A673 (cell line): ENCODE measurements around the gene CMIP. TPM values are rescaled to one million over a fixed set of nuclear protein-coding genes. Genes with fewer than 3 reads are reported as not detected.

Experiments
- BruUV-seq: library from RNA; stranded (reverse); fragments of 400-500 nt; replicated peaks from 2 replicates; lab custom pipeline; 2021; lab: Mats Ljungman, UMichigan
- CTCF ChIA-PET: fragments of 300-600 bp; sonication (Branson Sonifier 250); formaldehyde crosslinking; loops from one replicate; lab custom pipeline; 2022; ENCODE audit warnings: antibody characterized with exemption; lab: Charles Lee
- POLR2A ChIA-PET: fragments of 300-600 bp; sonication (Branson Sonifier 250); formaldehyde crosslinking; loops from one replicate; lab custom pipeline; 2022; ENCODE audit warnings: antibody characterized with exemption; ENCODE audit not compliant: low non-redundant PET; lab: Charles Lee
- DNase-seq: peaks from one replicate; pipeline ENCODE4 v3.0.0-alpha.2; 2015; ENCODE audit warnings: low spot score
- H3K27ac ChIP-seq: fragments of 200-600 bp; sonication (generic); 2 replicates; pipeline ENCODE4 v1.5.1; 2016; ENCODE audit warnings: mixed run types, low read depth, mild to moderate bottlenecking, mixed read lengths, antibody characterized with exemption, low read length; ENCODE audit not compliant: poor library complexity, severe bottlenecking
- H3K27me3 ChIP-seq: fragments of 200-600 bp; sonication (generic); replicated peaks from 2 replicates; pipeline ENCODE4 v1.6.1; 2017; ENCODE audit warnings: mixed run types, low read depth, mild to moderate bottlenecking, mixed read lengths, antibody characterized with exemption, low read length; ENCODE audit not compliant: insufficient read depth, poor library complexity
- H3K36me3 ChIP-seq: fragments of 200-600 bp; sonication (generic); 2 replicates; pipeline ENCODE4 v1.6.1; 2016; ENCODE audit warnings: mixed run types, mild to moderate bottlenecking, mixed read lengths, antibody characterized with exemption, low read length; ENCODE audit not compliant: insufficient read depth, poor library complexity, severe bottlenecking
- H3K4me1 ChIP-seq: fragments of 200-600 bp; sonication (generic); 2 replicates; pipeline ENCODE4 v1.6.1; 2017; ENCODE audit warnings: mixed run types, mild to moderate bottlenecking, mixed read lengths, antibody characterized with exemption, low read length; ENCODE audit not compliant: insufficient read depth, poor library complexity, severe bottlenecking
- H3K4me3 ChIP-seq: fragments of 200-600 bp; sonication (generic); 2 replicates; pipeline ENCODE4 v1.5.1; 2016; ENCODE audit warnings: low read depth, mixed run types, mild to moderate bottlenecking, mixed read lengths, low read length; ENCODE audit not compliant: poor library complexity, severe bottlenecking
- H3K9me3 ChIP-seq: fragments of 200-600 bp; sonication (generic); 2 replicates; pipeline ENCODE4 v1.6.1; 2016; ENCODE audit warnings: mixed run types, low read depth, mild to moderate bottlenecking, mixed read lengths, antibody characterized with exemption, low read length; ENCODE audit not compliant: poor library complexity, severe bottlenecking
- EZH2 ChIP-seq: fragments of 200-600 bp; sonication (generic); IDR thresholded peaks from 2 replicates; pipeline ENCODE4 v1.6.1; 2017; ENCODE audit warnings: borderline replicate concordance, low read depth, mild to moderate bottlenecking, mixed read lengths, antibody characterized with exemption, low read length; ENCODE audit not compliant: poor library complexity, severe bottlenecking
- intact Hi-C: fragments of 100-400 bp; cut with micrococcal nuclease; formaldehyde crosslinking; loops from one replicate; pipeline ENCODE4 v1.10.0; 2022; ENCODE audit not compliant: unreplicated experiment
- total RNA-seq: library from RNA; stranded (reverse); gene quantifications from 2 replicates; pipeline ENCODE4 v1.2.3, GENCODE V29; 2021
- TF ChIP-seq, protein P1 (sequence below): fragments of 300-800, 200-600 bp; sonication (generic); conservative IDR thresholded peaks from 2 replicates; pipeline ENCODE4 v1.5.1; 2017; ENCODE audit warnings: low read depth, mild to moderate bottlenecking, antibody characterized with exemption, low read length, moderate library complexity, mixed read lengths

Gene CMIP
- total RNA-seq, 1 experiment from 2014 or later: 25.5 TPM

DNA sequence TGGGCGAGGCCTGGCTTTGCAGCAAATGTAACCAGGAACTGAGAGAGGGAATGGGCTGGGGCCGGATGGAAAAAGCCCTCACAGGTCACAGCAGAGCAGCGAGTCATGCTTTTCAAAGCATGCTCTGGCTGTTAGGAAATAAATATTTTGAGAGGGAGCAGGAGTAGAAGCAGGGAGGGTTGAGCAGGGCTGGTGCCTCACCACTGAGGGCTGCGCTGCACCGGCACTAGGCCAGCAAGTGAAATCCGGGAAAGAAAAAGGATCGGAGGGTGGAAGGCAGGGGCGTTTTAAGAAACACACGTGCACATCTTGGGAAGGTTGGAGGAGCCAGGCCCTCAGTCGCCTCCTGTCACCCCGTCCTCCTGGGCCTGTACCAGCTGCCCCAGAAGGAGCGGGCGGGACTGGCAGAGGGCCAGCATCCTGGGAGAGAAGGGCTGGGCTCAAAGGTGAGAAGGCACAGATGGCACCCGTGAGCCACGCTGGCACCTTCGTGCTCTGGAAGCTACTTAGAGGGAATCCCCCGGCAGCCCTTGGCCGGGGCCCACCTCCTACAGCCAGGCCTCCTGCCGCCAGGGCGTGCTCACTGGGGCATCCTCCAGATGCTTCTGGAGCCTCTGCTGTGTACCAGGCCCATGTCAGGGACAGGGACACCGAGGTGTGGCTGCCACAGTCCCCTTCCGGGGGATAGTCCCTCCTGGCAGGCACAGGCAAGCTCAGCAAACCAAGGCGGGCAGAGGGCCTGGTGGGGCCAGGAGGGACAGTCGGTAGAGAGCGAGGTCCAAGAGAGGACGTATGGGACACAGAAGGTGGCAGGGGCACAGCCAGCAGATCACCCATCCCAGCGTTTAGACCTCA lies 263.0 kb downstream of the CMIP start:
- Histone ChIP-seq H3K27me3 (no peaks in the 10 kb centered on the region), H3K27ac (no peak overlapping the region), H3K4me3 (no peak overlapping the region), H3K9me3 (no peaks in the 10 kb centered on the region), H3K36me3 (peaks cover 10% of the 10 kb centered on the region), H3K4me1 (no peaks in the 10 kb centered on the region)
- no TSS peak for BruUV-seq
- intact Hi-C loops: no loop called here
- ChIA-PET CTCF (no interaction called here), POLR2A (interaction anchor here (0.7 kb wide), 1 partner anchor 87 kb away, joined by 3 read pairs; no protein-coding TSS in a partner anchor)
- TF ChIP-seq EZH2: no peak
- TF ChIP-seq, protein P1, sequence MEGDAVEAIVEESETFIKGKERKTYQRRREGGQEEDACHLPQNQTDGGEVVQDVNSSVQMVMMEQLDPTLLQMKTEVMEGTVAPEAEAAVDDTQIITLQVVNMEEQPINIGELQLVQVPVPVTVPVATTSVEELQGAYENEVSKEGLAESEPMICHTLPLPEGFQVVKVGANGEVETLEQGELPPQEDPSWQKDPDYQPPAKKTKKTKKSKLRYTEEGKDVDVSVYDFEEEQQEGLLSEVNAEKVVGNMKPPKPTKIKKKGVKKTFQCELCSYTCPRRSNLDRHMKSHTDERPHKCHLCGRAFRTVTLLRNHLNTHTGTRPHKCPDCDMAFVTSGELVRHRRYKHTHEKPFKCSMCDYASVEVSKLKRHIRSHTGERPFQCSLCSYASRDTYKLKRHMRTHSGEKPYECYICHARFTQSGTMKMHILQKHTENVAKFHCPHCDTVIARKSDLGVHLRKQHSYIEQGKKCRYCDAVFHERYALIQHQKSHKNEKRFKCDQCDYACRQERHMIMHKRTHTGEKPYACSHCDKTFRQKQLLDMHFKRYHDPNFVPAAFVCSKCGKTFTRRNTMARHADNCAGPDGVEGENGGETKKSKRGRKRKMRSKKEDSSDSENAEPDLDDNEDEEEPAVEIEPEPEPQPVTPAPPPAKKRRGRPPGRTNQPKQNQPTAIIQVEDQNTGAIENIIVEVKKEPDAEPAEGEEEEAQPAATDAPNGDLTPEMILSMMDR: no peak
- no peak for DNase-seq

DNA sequence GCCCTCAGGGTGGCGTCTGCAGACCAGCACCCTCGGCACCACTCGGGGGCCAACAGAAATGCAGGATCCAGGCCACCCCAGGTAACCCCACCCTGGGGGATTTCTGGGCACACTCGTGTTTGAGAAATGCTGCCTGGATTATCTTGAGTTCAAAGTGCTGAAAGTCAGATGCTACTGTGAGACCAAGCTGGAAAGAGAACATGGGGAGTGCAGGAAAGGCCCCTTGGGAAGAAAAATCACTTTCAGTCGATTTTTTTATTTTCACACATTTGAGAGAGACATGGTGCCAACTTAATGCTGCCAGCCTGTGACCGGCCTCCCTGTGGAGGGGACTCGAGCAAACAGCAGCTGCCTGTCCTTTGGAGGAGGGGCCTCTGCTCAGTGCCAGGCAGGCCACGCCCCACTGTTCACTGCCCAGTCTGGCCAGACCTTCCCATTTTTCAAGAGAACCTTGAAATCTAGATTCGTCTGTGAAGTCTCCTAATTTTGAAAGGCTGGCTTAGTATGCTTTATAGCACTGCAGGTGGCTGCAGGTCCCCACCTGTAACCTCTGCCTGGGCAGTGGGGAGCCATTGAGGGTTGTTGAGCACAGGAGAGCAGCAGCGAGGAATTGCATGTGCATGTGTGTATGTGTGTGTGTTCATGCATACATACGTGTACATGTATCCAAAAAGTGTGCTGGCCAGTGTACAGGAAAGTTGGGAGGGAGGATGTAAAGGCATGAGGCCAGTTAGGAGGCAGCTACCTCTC lies 263.8 kb downstream of the CMIP start:
- CTCF ChIA-PET: no interaction called here
- Histone ChIP-seq H3K4me1 (no peaks in the 10 kb centered on the region), H3K9me3 (no peaks in the 10 kb centered on the region), H3K36me3 (peaks cover 10% of the 10 kb centered on the region), H3K27ac (no peak overlapping the region), H3K27me3 (no peaks in the 10 kb centered on the region), H3K4me3 (no peak overlapping the region)
- no TSS peak for BruUV-seq
- TF ChIP-seq EZH2: no peak
- TF ChIP-seq, protein P1: no peak
- DNase-seq: no peak
- intact Hi-C loops: no loop called here
- POLR2A ChIA-PET: no interaction called here

DNA sequence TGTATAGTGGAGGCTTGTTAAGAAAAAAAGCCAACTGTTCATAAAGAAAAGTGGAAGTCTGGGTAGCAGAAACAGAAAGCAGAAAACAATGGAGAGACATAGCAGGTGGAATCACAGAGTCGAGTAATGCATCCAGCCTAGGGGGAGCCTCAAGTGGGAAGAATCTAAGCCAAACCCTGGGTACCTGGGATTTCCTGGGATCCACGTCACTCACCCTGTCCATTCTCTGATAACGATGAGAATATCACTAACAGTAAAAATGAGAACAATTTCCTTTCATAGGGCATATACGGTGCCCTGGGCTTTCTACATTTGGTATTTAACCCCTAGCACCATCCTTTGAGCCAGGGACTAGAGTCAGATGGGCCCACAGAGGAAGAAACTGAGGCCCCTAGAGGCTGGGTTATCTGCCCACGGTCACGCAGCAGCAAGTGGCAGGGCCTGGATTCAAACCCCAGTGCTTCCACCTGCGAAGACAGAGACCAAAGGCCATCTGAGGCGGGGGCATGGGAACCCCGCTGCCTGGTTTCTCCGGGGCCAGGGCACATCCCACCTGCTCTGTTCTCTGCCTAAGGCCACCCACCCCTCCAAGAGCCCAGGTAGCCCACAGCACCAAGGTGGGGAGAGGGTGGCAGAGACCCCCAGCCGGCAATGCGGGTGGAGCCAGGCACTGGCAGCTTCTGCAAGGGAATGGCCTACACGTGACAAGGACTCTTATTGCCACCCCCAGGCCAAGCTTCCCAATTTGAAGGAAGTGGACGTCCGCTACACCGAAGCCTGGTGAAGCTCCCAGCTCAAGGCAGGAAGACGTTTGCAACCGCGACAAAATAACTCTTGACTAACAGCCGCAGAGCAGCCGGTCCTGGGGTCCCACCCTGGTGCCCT lies 264.6 kb downstream of the CMIP start:
- Histone ChIP-seq H3K4me3 (no peak overlapping the region), H3K36me3 (peaks cover 10% of the 10 kb centered on the region), H3K4me1 (no peaks in the 10 kb centered on the region), H3K27ac (no peak overlapping the region), H3K27me3 (no peaks in the 10 kb centered on the region), H3K9me3 (no peaks in the 10 kb centered on the region)
- POLR2A ChIA-PET: no interaction called here
- DNase-seq: no peak
- CTCF ChIA-PET: no interaction called here
- BruUV-seq: no TSS peak
- TF ChIP-seq, protein P1: no peak
- no peak for TF ChIP-seq EZH2
- intact Hi-C loops: no loop called here
